Liver (tissue), 9 donors: Measurements from ENCODE around the gene PELI1. TPM values are rescaled to one million over a fixed set of nuclear protein-coding genes. Genes with fewer than 3 reads are reported as not detected.

Source experiments
- DNase-seq: peaks from one replicate; pipeline ENCODE4 v3.0.0-alpha.2; 2017; ENCODE audit warnings: low spot score
- H3K27ac ChIP-seq, 2 donors: one replicate each; pipeline ENCODE4 v1.7.0; 2013; ENCODE audit warnings: inconsistent platforms in 2 of 2, low read length in 2 of 2, control low read depth in 1 of 2, low read depth in 1 of 2, mild to moderate bottlenecking in 1 of 2
- H3K27me3 ChIP-seq, 4 donors: one replicate each; pipeline versions ENCODE4 v1.6.1 to v1.7.0; 2013; ENCODE audit warnings: low read length in 3 of 4, inconsistent platforms in 1 of 4, mild to moderate bottlenecking in 1 of 4, moderate library complexity in 1 of 4; ENCODE audit not compliant: control insufficient read depth in 4 of 4, insufficient read depth in 4 of 4
- H3K36me3 ChIP-seq, 4 donors: one replicate each; pipeline versions ENCODE4 v1.6.1 to v1.7.0; 2013; ENCODE audit warnings: low read length in 3 of 4, mild to moderate bottlenecking in 3 of 4, low read depth in 1 of 4, moderate library complexity in 1 of 4; ENCODE audit not compliant: control insufficient read depth in 4 of 4, insufficient read depth in 3 of 4
- H3K4me1 ChIP-seq, 4 donors: one replicate each; pipeline versions ENCODE4 v1.6.1 to v1.7.0; 2013; ENCODE audit warnings: low read length in 3 of 4, mild to moderate bottlenecking in 3 of 4, moderate library complexity in 1 of 4; ENCODE audit not compliant: control insufficient read depth in 4 of 4, insufficient read depth in 4 of 4
- H3K4me3 ChIP-seq, 3 donors: one replicate each; pipeline versions ENCODE4 v1.6.1 to v1.7.0; 2013; ENCODE audit warnings: low read length in 3 of 3, control low read depth in 1 of 3, low read depth in 1 of 3, mild to moderate bottlenecking in 1 of 3
- H3K9ac ChIP-seq, 2 donors: one replicate each; pipeline ENCODE4 v1.7.0; 2013; ENCODE audit warnings: low read length in 2 of 2, mild to moderate bottlenecking in 2 of 2, moderate library complexity in 2 of 2, control low read depth in 1 of 2, low read depth in 1 of 2
- H3K9me3 ChIP-seq, 4 donors: one replicate each; pipeline versions ENCODE4 v1.6.1 to v1.7.0; 2013; ENCODE audit warnings: low read length in 3 of 4; ENCODE audit not compliant: control insufficient read depth in 4 of 4
- ATF3 ChIP-seq: IDR thresholded peaks from 2 replicates; pipeline ENCODE4 v1.6.1; 2016; ENCODE audit warnings: antibody characterized with exemption
- CTCF ChIP-seq: fragments of 150-350 bp; IDR thresholded peaks from 2 replicates; pipeline ENCODE4 v1.5.1; 2017; ENCODE audit warnings: improper control_type of control experiment, low read depth, low read length; ENCODE audit not compliant: missing input control
- EGR1 ChIP-seq, 2 donors: IDR thresholded peaks; 2 replicates each; pipeline ENCODE4 v1.6.1; 2016 to 2018; ENCODE audit warnings: antibody characterized with exemption in 2 of 2, low read depth in 2 of 2
- FOXA1 ChIP-seq: IDR thresholded peaks from 2 replicates; pipeline ENCODE4 v1.6.1; 2016; ENCODE audit warnings: antibody characterized with exemption
- GABPA ChIP-seq, 2 donors: IDR thresholded peaks in 1 of 2; conservative IDR thresholded peaks in 1 of 2; 2 replicates each; pipeline ENCODE4 v1.6.1; 2016; ENCODE audit warnings: antibody characterized with exemption in 2 of 2, mild to moderate bottlenecking in 1 of 2, moderate library complexity in 1 of 2
- HNF4A ChIP-seq, 2 donors: conservative IDR thresholded peaks; 2 replicates each; pipeline ENCODE4 v1.6.1; 2016; ENCODE audit warnings: antibody characterized with exemption in 2 of 2, mild to moderate bottlenecking in 2 of 2
- JUND ChIP-seq, 2 donors: IDR thresholded peaks; 2 replicates each; pipeline ENCODE4 v1.6.1; 2016; ENCODE audit warnings: antibody characterized with exemption in 2 of 2
- MAX ChIP-seq: IDR thresholded peaks from 2 replicates; pipeline ENCODE4 v1.6.1; 2016; ENCODE audit warnings: antibody characterized with exemption
- NR2F2 ChIP-seq: IDR thresholded peaks from 2 replicates; pipeline ENCODE4 v1.6.1; 2016; ENCODE audit warnings: antibody characterized with exemption
- RAD21 ChIP-seq, 2 donors: IDR thresholded peaks; 2 replicates each; pipeline ENCODE4 v1.6.1; 2016; ENCODE audit warnings: antibody characterized with exemption in 2 of 2, mild to moderate bottlenecking in 2 of 2
- REST ChIP-seq: IDR thresholded peaks from 2 replicates; pipeline ENCODE4 v1.6.1; 2016; ENCODE audit warnings: antibody characterized with exemption, mild to moderate bottlenecking
- SP1 ChIP-seq: IDR thresholded peaks from 2 replicates; pipeline ENCODE4 v1.6.1; 2018; ENCODE audit warnings: antibody characterized with exemption, mild to moderate bottlenecking
- TAF1 ChIP-seq: conservative IDR thresholded peaks from 2 replicates; pipeline ENCODE4 v1.6.1; 2016; ENCODE audit warnings: antibody characterized with exemption, mild to moderate bottlenecking
- YY1 ChIP-seq: IDR thresholded peaks from 2 replicates; pipeline ENCODE4 v1.6.1; 2016; ENCODE audit warnings: antibody characterized with exemption, mild to moderate bottlenecking
- ZBTB33 ChIP-seq: IDR thresholded peaks from 2 replicates; pipeline ENCODE4 v1.6.1; 2016; ENCODE audit warnings: antibody characterized with exemption
- WGBS: extraction: QIAGEN DNeasy Blood & Tissue Kit; methylation state at CpG from one replicate; pipeline ENCODE4 v1.1.7; 2013; 5-methylcytosine and 5-hydroxymethylcytosine counted together
- polyA plus RNA-seq, 2 donors: library from polyadenylated mRNA; stranded (reverse) in 1 of 2; unstranded in 1 of 2; fragments of 200-250 nt in 1 of 2; fragments of >200 nt in 1 of 2; fragmentation: Nextera tagmentation in 1 of 2; extraction: Ambion mirVana in 1 of 2; gene quantifications; one replicate each; pipeline versions ENCODE4 v1.2.1 to v1.2.3, GENCODE V29; 2013 to 2015
- total RNA-seq, 2 donors: library from RNA; depleted of rRNA; stranded (reverse); fragments of >200 nt; gene quantifications; one replicate each; pipeline ENCODE4 v1.2.3, GENCODE V29; 2014
- donor health status: healthy.
- donor health status: healthy.
- donor health status: healthy.
- donor health status: healthy.
- donor health status: healthy.

The PELI1 gene
- total and polyA plus RNA-seq, 4 donors, result 4.5 to 21.3 (median 7.4) TPM

GRCh38 chr2:64137996-64138395 is 6.2 kb downstream of the PELI1 start:
- WGBS, result 94% methylated on average over 3 of the region's 3 CpGs
- no peak for TF ChIP-seq CTCF
- no peak for TF ChIP-seq MAX
- TF ChIP-seq SP1, result no peak
- TF ChIP-seq EGR1 (IDR thresholded peaks at IDR 0.05; ENCODE audit: low read depth in 2 of 2), result no peak
- no peak for TF ChIP-seq YY1
- no peak for TF ChIP-seq JUND (IDR thresholded peaks at IDR 0.05)
- TF ChIP-seq NR2F2, result no peak
- no peak for TF ChIP-seq HNF4A (conservative IDR thresholded peaks at IDR 0.05)
- no peak for TF ChIP-seq ZBTB33
- no peak for TF ChIP-seq FOXA1
- TF ChIP-seq REST, result no peak
- no peak for TF ChIP-seq GABPA (IDR thresholded peaks at IDR 0.05 in 1 of 2, conservative IDR thresholded peaks at IDR 0.05 in 1 of 2)
- no peak for TF ChIP-seq ATF3
- TF ChIP-seq RAD21 (IDR thresholded peaks at IDR 0.05), result no peak
- no peak for TF ChIP-seq TAF1

GRCh38 chr2:64137567-64137966 is 6.7 kb downstream of the PELI1 start:
- peaks cover 0 to 6% (median 2%) of the 10 kb centered on the region in 4 donors for H3K4me1 ChIP-seq
- no peak for DNase-seq
- WGBS, result 76% methylated on average over 3 of the region's 3 CpGs

More at GRCh38 chr2:64137996-64138395, 6.2 kb downstream of the PELI1 start:
- Histone ChIP-seq H3K27me3 (no peaks in the 10 kb centered on the region), H3K4me3 (no peak overlapping the region), H3K9ac (no peak overlapping the region), H3K27ac (no peak overlapping the region), H3K9me3 (no peaks in the 10 kb centered on the region), H3K36me3 (no peaks in the 10 kb centered on the region), H3K4me1 (peaks cover 0 to 10% (median 2%) of the 10 kb centered on the region in 4 donors)
- DNase-seq, result no peak

More at GRCh38 chr2:64137567-64137966, 6.7 kb downstream of the PELI1 start:
- Histone ChIP-seq H3K9ac (no peak overlapping the region), H3K27ac (no peak overlapping the region), H3K9me3 (no peaks in the 10 kb centered on the region), H3K36me3 (no peaks in the 10 kb centered on the region), H3K27me3 (no peaks in the 10 kb centered on the region), H3K4me3 (no peak overlapping the region)
- no peak for TF ChIP-seq NR2F2
- no peak for TF ChIP-seq ATF3
- no peak for TF ChIP-seq FOXA1
- no peak for TF ChIP-seq CTCF
